GM19351 (cell line): Measurements from ENCODE around the gene KIAA0930.

Experiments used
- ATAC-seq: cut with Tn5 transposase; IDR thresholded peaks from one replicate; pipeline ENCODE4 v1.9.1; 2021; ENCODE audit warnings: mild to moderate bottlenecking, moderate library complexity; ENCODE audit not compliant: unreplicated experiment

The KIAA0930 gene

DNA sequence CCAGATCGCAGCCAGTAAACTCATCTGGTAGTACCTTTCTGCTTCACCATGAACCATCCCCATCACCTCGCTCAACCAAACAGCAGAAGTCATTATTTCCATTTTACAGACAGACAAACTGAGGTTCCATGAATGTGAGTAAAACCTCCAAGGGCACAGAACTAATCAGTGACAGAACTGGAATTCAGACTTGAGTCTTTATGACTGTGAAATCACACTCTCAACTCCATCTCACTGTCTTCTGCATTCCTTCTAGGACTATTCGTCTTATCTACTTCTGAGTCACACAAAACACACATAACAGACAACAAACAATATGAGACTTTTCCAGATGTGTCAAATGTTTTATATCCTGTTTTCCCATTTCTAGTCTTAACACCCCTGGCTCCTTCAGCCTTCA is 86.3 kb downstream of the KIAA0930 start:
- no peak for ATAC-seq

DNA sequence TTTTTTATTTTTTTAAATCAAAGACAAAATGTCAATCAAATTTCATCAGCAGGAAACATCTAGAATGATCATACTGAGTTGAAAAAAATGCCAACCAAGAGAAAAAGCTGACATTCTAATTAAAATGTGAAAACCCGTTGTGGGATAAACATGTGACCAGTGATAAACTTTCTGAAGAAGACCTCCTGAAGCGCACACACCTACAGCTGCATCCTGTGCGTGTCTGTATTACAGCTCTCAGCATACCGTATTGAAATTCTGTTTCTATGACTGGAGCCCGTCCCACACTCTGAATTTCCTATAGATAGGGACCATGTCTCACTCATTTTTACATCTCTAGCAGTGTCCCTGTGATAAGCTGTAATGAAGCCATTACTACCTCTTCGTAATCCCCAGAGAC is 89.2 kb downstream of the KIAA0930 start:
- ATAC-seq: no peak

DNA sequence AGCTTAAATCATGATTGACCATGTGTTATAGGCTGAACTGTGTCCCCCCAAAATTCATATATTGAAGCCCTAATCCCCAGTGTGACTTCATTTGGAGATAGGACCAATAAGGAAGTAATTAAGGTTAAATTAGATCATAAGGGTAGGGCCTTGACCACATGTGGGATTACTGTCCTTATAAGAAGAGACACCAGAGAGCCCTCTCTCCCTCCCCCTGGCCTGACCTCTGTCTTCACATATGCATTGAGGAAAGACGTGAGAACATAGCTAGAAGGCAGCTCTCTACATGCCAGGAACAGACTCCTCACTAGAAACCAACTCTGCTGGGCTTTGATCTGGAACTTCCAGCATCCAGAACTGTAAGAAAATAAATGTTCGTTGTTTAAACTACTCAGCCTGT is 90.6 kb downstream of the KIAA0930 start:
- ATAC-seq: no peak

DNA sequence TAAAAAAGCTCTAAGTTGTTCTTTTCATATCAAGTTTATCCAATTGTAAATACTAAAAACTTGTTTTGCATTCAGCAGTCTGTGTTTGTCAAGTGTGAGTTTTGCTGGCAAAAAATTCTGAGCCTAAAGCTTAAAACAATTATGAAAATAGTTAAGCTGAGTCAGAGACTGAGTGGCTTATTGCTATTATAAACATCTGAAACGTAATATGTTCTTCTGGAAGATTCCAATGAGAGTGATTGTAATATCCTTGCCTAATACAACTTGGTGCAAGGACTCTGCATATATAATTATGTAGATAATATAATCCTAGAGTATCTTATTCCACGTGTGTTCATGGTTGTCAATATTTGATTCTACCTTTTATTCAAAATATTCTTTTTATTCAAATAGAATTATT is 91.0 kb downstream of the KIAA0930 start:
- no peak for ATAC-seq

DNA sequence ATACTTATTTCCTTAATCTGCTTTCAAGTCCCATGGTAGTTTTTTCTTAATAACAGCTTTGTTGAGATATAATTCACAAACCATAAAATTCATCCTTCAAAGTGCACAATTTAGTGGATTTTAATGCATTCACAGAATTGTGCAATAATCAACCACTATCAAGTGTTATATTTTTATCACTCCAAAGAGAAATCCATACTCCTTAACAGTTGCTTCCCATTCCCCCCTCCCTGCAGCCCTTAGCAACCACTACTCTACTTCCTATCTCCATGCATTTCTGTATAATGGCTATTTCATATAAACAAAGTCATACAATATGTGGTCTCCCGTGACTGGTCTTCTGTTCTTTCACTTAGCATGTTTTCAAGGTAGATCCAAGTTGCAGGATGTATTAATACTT is 95.8 kb downstream of the KIAA0930 start:
- ATAC-seq: no peak

DNA sequence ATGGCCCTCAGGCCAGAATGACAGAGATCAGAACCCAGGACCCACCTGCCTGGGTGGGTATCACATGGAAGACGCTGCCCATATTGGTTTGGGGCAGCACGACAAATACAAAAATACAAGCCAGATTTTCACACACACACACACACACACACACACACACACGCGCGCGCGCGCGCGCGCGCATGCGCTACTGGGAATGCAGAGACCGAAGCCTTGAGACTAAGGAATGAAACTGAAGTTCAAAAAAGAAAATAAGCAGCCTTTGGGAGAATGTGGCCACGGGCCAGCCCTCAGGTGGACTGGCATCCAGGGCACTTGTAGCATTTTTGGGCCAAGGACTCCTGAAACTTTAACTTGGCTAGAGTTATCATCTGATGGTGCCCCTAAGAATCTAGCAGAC is 98.3 kb downstream of the KIAA0930 start:
- ATAC-seq: no peak
